NT2/D1 (cell line): ENCODE results near the gene FGD4.
"Not testable (repeated sequence)": the region's sequence is repeated elsewhere in the genome, so short reads cannot be mapped to it uniquely, and the experiment has no call there.

Source experiments
- SUZ12 ChIP-seq: IDR thresholded peaks from 2 replicates; pipeline ENCODE4 v1.6.1; 2011; ENCODE audit not compliant: insufficient read length, insufficient read depth; ENCODE audit errors: extremely low read depth
- YY1 ChIP-seq: IDR thresholded peaks from 2 replicates; pipeline ENCODE4 v1.6.1; 2011; ENCODE audit not compliant: insufficient read length, insufficient read depth
- ZNF274 ChIP-seq: IDR thresholded peaks from 2 replicates; pipeline ENCODE4 v1.6.1; 2011; ENCODE audit warnings: mild to moderate bottlenecking, low read depth, low read length

DNA sequence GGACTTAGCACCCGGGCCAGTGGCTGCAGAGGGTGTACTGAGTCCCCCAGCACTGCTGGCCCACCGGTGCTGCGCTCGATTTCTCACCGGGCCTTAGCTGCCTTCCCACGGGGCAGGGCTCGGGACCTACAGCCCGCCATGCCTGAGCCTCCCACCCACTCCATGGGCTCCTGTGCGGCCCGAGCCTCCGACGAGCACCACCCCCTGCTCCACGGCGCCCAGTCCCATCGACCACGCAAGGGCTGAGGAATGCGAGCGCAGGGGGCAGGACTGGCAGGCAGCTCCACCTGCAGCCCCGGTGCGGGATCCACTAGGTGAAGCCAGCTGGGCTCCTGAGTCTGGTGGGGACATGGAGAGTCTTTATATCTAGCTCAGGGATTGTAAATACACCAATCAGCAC is 126.4 kb downstream of the FGD4 start:
- TF ChIP-seq SUZ12, YY1, ZNF274: not testable (repeated sequence)
